ENCODE measurements around the gene PNLDC1. TPM values are rescaled to one million over a fixed set of nuclear protein-coding genes. Genes with fewer than 3 reads are reported as not detected.

PNLDC1 gene
- total and polyA plus RNA-seq, 9 of the 15 experiments (the other 6 are each of a cell fraction or from before 2014, with no cell fraction given): 0.12 TPM; not detected in 8

GRCh38 chr6:159806021-159806458, 6.0 kb downstream of the PNLDC1 start (continued):
- TF ChIP-seq VEZF1 (CRISPR knock-in tag; IDR thresholded peaks at IDR 0.05) (no peak), ZKSCAN8 (CRISPR knock-in tag; IDR thresholded peaks at IDR 0.05) (0 out of 2 replicates have a peak, but pooled peaks have one; percentile 40), PYGO2 (tag; IDR thresholded peaks at IDR 0.05) (no peak), TEAD4 (IDR thresholded peaks at IDR 0.05; ENCODE audit: low read length) (peak; percentile 21; the same call in 1 of the 2 replicates), TEAD4 (CRISPR knock-in tag; IDR thresholded peaks at IDR 0.05; ENCODE audit: borderline replicate concordance) (no peak), FOXA1 (IDR thresholded peaks at IDR 0.05; ENCODE audit: borderline replicate concordance) (no peak), NKRF (IDR thresholded peaks at IDR 0.05; ENCODE audit: borderline replicate concordance) (no peak), ZFP30 (CRISPR knock-in tag; IDR thresholded peaks at IDR 0.05; ENCODE audit: borderline replicate concordance) (no peak), SMAD4 (CRISPR knock-in tag; conservative IDR thresholded peaks at IDR 0.05) (peak; percentile 75), CEBPG (CRISPR knock-in tag; IDR thresholded peaks at IDR 0.05) (peak; percentile 76), CEBPG (tag; conservative IDR thresholded peaks at IDR 0.05 in 1 of 2, IDR thresholded peaks at IDR 0.05 in 1 of 2) (peak; percentile 36 to 78; a peak in 3 of 4 replicates), NR2C1 (IDR thresholded peaks at IDR 0.05) (no peak), NR2C1 (tag; IDR thresholded peaks at IDR 0.05) (0 out of 2 replicates have a peak, but pooled peaks have one; percentile 37), CBX8 (IDR thresholded peaks at IDR 0.05; ENCODE audit: borderline replicate concordance, extremely low read depth, low read depth, low read length, poor library complexity, severe bottlenecking) (no peak), CBX2 (IDR thresholded peaks at IDR 0.05; ENCODE audit: insufficient read depth, low read length, poor library complexity, severe bottlenecking) (no peak), DDX20 (tag; IDR thresholded peaks at IDR 0.05; ENCODE audit: low read depth) (no peak), TRIM24 (IDR thresholded peaks at IDR 0.05) (peak in 1 of 2 experiments; percentile 7; a peak in 2 of 4 replicates), MYC (IDR thresholded peaks at IDR 0.05; ENCODE audit: low read depth, low read length) (peak; percentile 45; the same call in 1 of the 2 replicates), MYC (CRISPR knock-in tag; IDR thresholded peaks at IDR 0.05; ENCODE audit: borderline replicate concordance, low read depth) (no peak), AFF1 (IDR thresholded peaks at IDR 0.05; ENCODE audit: low read depth in 1 of 2, partially characterized antibody in 2 of 2) (no peak), NCOA1 (IDR thresholded peaks at IDR 0.05; ENCODE audit: low read depth) (no peak)
